H1 (cell line): ENCODE data around the gene THYN1. TPM values are rescaled to one million over a fixed set of nuclear protein-coding genes. Genes with fewer than 3 reads are reported as not detected.

Experiments
- CTCF ChIA-PET: fragments of 300-600 bp; sonication (Branson Sonifier 250); formaldehyde crosslinking; loops from one replicate; lab custom pipeline; 2021; ENCODE audit not compliant: partially characterized antibody; lab: Charles Lee
- POLR2A ChIA-PET: fragments of 300-600 bp; sonication (Branson Sonifier 250); formaldehyde crosslinking; loops from one replicate; lab custom pipeline; 2021; ENCODE audit warnings: inconsistent platforms; ENCODE audit not compliant: partially characterized antibody; lab: Charles Lee
- DNase-seq, 2 experiments: peaks; one replicate each; pipeline versions ENCODE4 v3.0.0 to v3.0.0-alpha.2; 2010 to 2022; ENCODE audit warnings: low spot score in 2 of 2, low read depth in 1 of 2, mixed read lengths in 1 of 2
- FAIRE-seq: peaks from 2 replicates; lab custom pipeline; 2011; peaks lifted over from hg19 to GRCh38; lab: Jason Lieb, UNC
- H2AFZ ChIP-seq: 2 replicates; pipeline ENCODE4 v1.8.1; 2012; ENCODE audit warnings: low read length, inconsistent platforms
- H2AK5ac ChIP-seq: 2 replicates; pipeline ENCODE4 v1.6.1; 2013; ENCODE audit warnings: low read depth, low read length
- H2BK120ac ChIP-seq: replicated peaks from 2 replicates; pipeline ENCODE3; 2013; ENCODE audit warnings: low read depth, low read length, inconsistent platforms
- H2BK12ac ChIP-seq: 2 replicates; pipeline ENCODE4 v1.6.1; 2013; ENCODE audit warnings: low read depth, low read length
- H2BK15ac ChIP-seq: 2 replicates; pipeline ENCODE4 v1.6.1; 2013; ENCODE audit warnings: low read length
- H2BK20ac ChIP-seq: 2 replicates; pipeline ENCODE4 v1.6.1; 2013; ENCODE audit warnings: low read length
- H2BK5ac ChIP-seq: 2 replicates; pipeline ENCODE4 v1.6.1; 2013; ENCODE audit warnings: low read depth, low read length
- H3K14ac ChIP-seq: 2 replicates; pipeline ENCODE4 v1.6.1; 2013; ENCODE audit warnings: inconsistent platforms; ENCODE audit not compliant: insufficient read length
- H3K18ac ChIP-seq: 2 replicates; pipeline ENCODE4 v1.6.1; 2013; ENCODE audit warnings: low read length; ENCODE audit errors: extremely low read depth
- H3K23ac ChIP-seq: 2 replicates; pipeline ENCODE4 v1.6.1; 2013; ENCODE audit warnings: inconsistent platforms; ENCODE audit not compliant: insufficient read length
- H3K23me2 ChIP-seq: 2 replicates; pipeline ENCODE4 v1.6.1; 2013; ENCODE audit warnings: low read depth, low read length
- H3K27ac ChIP-seq: 2 replicates; pipeline ENCODE4 v1.6.1; 2011; ENCODE audit warnings: low read depth, low read length, inconsistent platforms
- H3K27me3 ChIP-seq, 4 experiments: replicated peaks in 1 of 4; 1 replicate in 1 of 4; 2 replicates in 3 of 4; pipeline versions ENCODE4 v1.6.1 to v1.8.1; 2011 to 2013; ENCODE audit warnings: low read length in 3 of 4, mild to moderate bottlenecking in 3 of 4, inconsistent platforms in 2 of 4, mixed read lengths in 2 of 4, moderate library complexity in 1 of 4; ENCODE audit not compliant: control insufficient read depth in 3 of 4, insufficient read depth in 3 of 4; ENCODE audit errors: extremely low read depth in 1 of 4
- H3K36me3 ChIP-seq, 4 experiments: 2 replicates each; pipeline versions ENCODE4 v1.6.1 to v1.8.1; 2011 to 2013; ENCODE audit warnings: mild to moderate bottlenecking in 4 of 4, low read length in 3 of 4, moderate library complexity in 2 of 4, control low read depth in 1 of 4, inconsistent platforms in 1 of 4; ENCODE audit not compliant: insufficient read depth in 4 of 4, control insufficient read depth in 2 of 4
- H3K4ac ChIP-seq: replicated peaks from 2 replicates; pipeline ENCODE3; 2013; ENCODE audit warnings: low read length, low read depth, mixed read lengths, inconsistent platforms; ENCODE audit not compliant: insufficient read length
- H3K4me1 ChIP-seq, 4 experiments: replicated peaks in 1 of 4; 1 replicate in 1 of 4; 2 replicates in 3 of 4; pipeline versions ENCODE4 v1.6.1 to v1.8.1; 2011 to 2013; ENCODE audit warnings: low read length in 3 of 4, inconsistent platforms in 2 of 4, mixed read lengths in 1 of 4; ENCODE audit not compliant: insufficient read depth in 4 of 4, control insufficient read depth in 3 of 4
- H3K4me2 ChIP-seq, 2 experiments: 2 replicates each; pipeline versions ENCODE4 v1.6.1 to v1.8.1; 2011 to 2013; ENCODE audit warnings: low read depth in 2 of 2, low read length in 2 of 2, control low read depth in 1 of 2, inconsistent platforms in 1 of 2, mild to moderate bottlenecking in 1 of 2; ENCODE audit not compliant: insufficient read depth in 1 of 2
- H3K4me3 ChIP-seq, 4 experiments: fragments of 200-600, 300-600 bp in 1 of 4; sonication (generic), shearing (Covaris generic), sonication (Bioruptor Twin) in 1 of 4; 2 replicates each; pipeline versions ENCODE4 v1.5.1 to v1.8.1; 2011 to 2016; ENCODE audit warnings: low read length in 4 of 4, low read depth in 3 of 4, control low read depth in 2 of 4, inconsistent platforms in 2 of 4, mild to moderate bottlenecking in 2 of 4, mixed read lengths in 1 of 4, moderate library complexity in 1 of 4; ENCODE audit not compliant: insufficient read depth in 2 of 4; ENCODE audit errors: extremely low read depth in 1 of 4
- H3K56ac ChIP-seq: replicated peaks from 2 replicates; pipeline ENCODE3; 2013; ENCODE audit warnings: low read depth, mild to moderate bottlenecking, mixed read lengths, low read length, inconsistent platforms; ENCODE audit not compliant: insufficient read length
- H3K79me1 ChIP-seq: 2 replicates; pipeline ENCODE4 v1.6.1; 2013; ENCODE audit warnings: low read depth, low read length, control low read depth
- H3K79me2 ChIP-seq, 2 experiments: 2 replicates each; pipeline versions ENCODE4 v1.6.1 to v1.8.1; 2012 to 2013; ENCODE audit warnings: low read length in 2 of 2, mild to moderate bottlenecking in 2 of 2, inconsistent platforms in 1 of 2; ENCODE audit not compliant: insufficient read depth in 2 of 2, control insufficient read depth in 1 of 2
- H3K9ac ChIP-seq, 4 experiments: replicated peaks in 1 of 4; 1 replicate in 1 of 4; 2 replicates in 3 of 4; pipeline versions ENCODE4 v1.6.1 to v1.8.1; 2011 to 2013; ENCODE audit warnings: low read depth in 3 of 4, low read length in 3 of 4, control low read depth in 2 of 4, mild to moderate bottlenecking in 2 of 4, moderate library complexity in 2 of 4, inconsistent platforms in 1 of 4; ENCODE audit errors: extremely low read depth in 1 of 4
- H3K9me3 ChIP-seq, 2 experiments: 2 replicates each; pipeline versions ENCODE4 v1.6.1 to v1.8.1; 2012 to 2013; ENCODE audit warnings: mild to moderate bottlenecking in 2 of 2, moderate library complexity in 2 of 2, control low read depth in 1 of 2, inconsistent platforms in 1 of 2, low read depth in 1 of 2, low read length in 1 of 2, mixed read lengths in 1 of 2; ENCODE audit not compliant: insufficient read depth in 2 of 2
- H4K20me1 ChIP-seq, 2 experiments: replicated peaks in 1 of 2; 2 replicates each; pipeline versions ENCODE3 to v1.8.1; 2011 to 2013; ENCODE audit warnings: inconsistent platforms in 2 of 2, low read length in 2 of 2, mild to moderate bottlenecking in 1 of 2; ENCODE audit not compliant: insufficient read depth in 2 of 2, control insufficient read depth in 1 of 2
- H4K5ac ChIP-seq: 2 replicates; pipeline ENCODE4 v1.6.1; 2013; ENCODE audit warnings: low read length, low read depth, mixed read lengths, inconsistent platforms; ENCODE audit not compliant: insufficient read length
- H4K8ac ChIP-seq: 2 replicates; pipeline ENCODE4 v1.8.0; 2013; ENCODE audit warnings: mild to moderate bottlenecking, moderate library complexity, low read length, inconsistent platforms; ENCODE audit not compliant: insufficient read depth; ENCODE audit errors: extremely low read depth
- H4K91ac ChIP-seq: replicated peaks from 2 replicates; pipeline ENCODE3; 2013; ENCODE audit warnings: low read length, mixed read lengths, inconsistent platforms; ENCODE audit not compliant: insufficient read length
- ATF2 ChIP-seq: IDR thresholded peaks from 2 replicates; pipeline ENCODE4 v1.6.1; 2012; ENCODE audit warnings: low read length, inconsistent platforms
- CHD1 ChIP-seq: IDR thresholded peaks from 2 replicates; pipeline ENCODE4 v1.6.1; 2012; ENCODE audit warnings: low read depth, low read length, improper control_type of control experiment
- EP300 ChIP-seq, 2 experiments: IDR thresholded peaks; 1 replicate in 1 of 2; 2 replicates in 1 of 2; pipeline ENCODE4 v1.6.1; 2011 to 2012; ENCODE audit warnings: low read depth in 2 of 2, low read length in 2 of 2, mild to moderate bottlenecking in 2 of 2, borderline replicate concordance in 1 of 2, inconsistent platforms in 1 of 2, moderate library complexity in 1 of 2
- KDM1A ChIP-seq: fragments of 200-600, 300-600 bp; sonication (generic); IDR thresholded peaks from 2 replicates; pipeline ENCODE4 v1.7.1; 2016; ENCODE audit warnings: mild to moderate bottlenecking, low read length, borderline replicate concordance
- KDM5A ChIP-seq: fragments of 200-600 bp; IDR thresholded peaks from 2 replicates; pipeline ENCODE4 v1.7.1; 2012; ENCODE audit warnings: mild to moderate bottlenecking, low read length, inconsistent platforms, mixed read lengths
- MAX ChIP-seq: IDR thresholded peaks from 2 replicates; pipeline ENCODE4 v1.6.1; 2012; ENCODE audit warnings: inconsistent platforms
- NRF1 ChIP-seq: IDR thresholded peaks from 2 replicates; pipeline ENCODE4 v1.6.1; 2011; ENCODE audit warnings: mild to moderate bottlenecking, low read depth, low read length, improper control_type of control experiment
- SIN3A ChIP-seq, 2 experiments: IDR thresholded peaks in 1 of 2; conservative IDR thresholded peaks in 1 of 2; 2 replicates each; pipeline ENCODE4 v1.6.1; 2011 to 2012; ENCODE audit warnings: low read length in 2 of 2, improper control_type of control experiment in 1 of 2, low read depth in 1 of 2, mild to moderate bottlenecking in 1 of 2
- TBP ChIP-seq: IDR thresholded peaks from 2 replicates; pipeline ENCODE4 v1.6.1; 2011; ENCODE audit warnings: low read depth, low read length, improper control_type of control experiment
- WGBS, 2 experiments: shearing (Covaris generic) in 1 of 2; methylation state at CpG; one replicate each; pipeline versions ENCODE4 v1.1.6 to v1.1.7; 2013 to 2015; ENCODE audit warnings: low lambda C conversion rate in 2 of 2, mixed read lengths in 2 of 2, inconsistent platforms in 1 of 2, low coverage in 1 of 2, missing lambda C conversion rate in 1 of 2; ENCODE audit not compliant: insufficient replicate concordance in 2 of 2, insufficient coverage in 1 of 2, insufficient read length in 1 of 2; ENCODE audit errors: extremely low coverage in 1 of 2, missing lambda C conversion rate in 1 of 2; 5-methylcytosine and 5-hydroxymethylcytosine counted together
- polyA plus RNA-seq, 7 experiments: library from polyadenylated mRNA; depleted of rRNA in 3 of 7; stranded (reverse) in 5 of 7; unstranded in 2 of 7; fragments of >200 nt in 5 of 7; fragments of 200-250 nt in 2 of 7; gene quantifications; 1 replicate in 5 of 7; 2 replicates in 1 of 7; 4 replicates in 1 of 7; pipeline versions ENCODE4 v1.2.1 to v1.2.3, GENCODE V29; 2011 to 2013; ENCODE audit warnings: missing spikeins in 2 of 7, mixed read lengths in 2 of 7
- total RNA-seq: library from RNA; stranded (reverse); fragmentation: NEBNext Ultra II Directional; extraction: Animal tissue kit (Norgen Biotek cat#: 25700); gene quantifications from 2 replicates; pipeline ENCODE4 v1.2.1, GENCODE V29; 2021

The THYN1 gene
- total and polyA plus RNA-seq, 2 of the 8 experiments (the other 6 are each of a cell fraction or from before 2014, with no cell fraction given) = 77.3 to 95.1 TPM

GRCh38 chr11:134283461-134284230 is 30.5 kb upstream of the THYN1 start:
- Histone ChIP-seq H3K4me1 (peaks cover 0 to 3% (median 0%) of the 10 kb centered on the region in 4 experiments; a peak in 1 of 7 replicates), H2BK5ac (no peak overlapping the region), H4K8ac (no peak overlapping the region), H3K9me3 (no peaks in the 10 kb centered on the region), H3K36me3 (peaks cover 0 to 17% (median 9%) of the 10 kb centered on the region in 4 experiments; a peak in 6 of 8 replicates), H2BK12ac (no peak overlapping the region), H3K4ac (no peak overlapping the region), H3K23ac (no peak overlapping the region), H3K27me3 (no peaks in the 10 kb centered on the region), H4K91ac (no peak overlapping the region), H4K20me1 (no peaks in the 10 kb centered on the region), H2BK20ac (no peak overlapping the region), H3K23me2 (no peaks in the 10 kb centered on the region), H3K18ac (no peak overlapping the region), H3K4me3 (no peak overlapping the region), H3K79me2 (peaks cover 0 to 5% of the 10 kb centered on the region in 2 experiments; a peak in 1 of 4 replicates), H3K27ac (no peak overlapping the region), H3K14ac (no peak overlapping the region), H3K9ac (no peak overlapping the region), H2AK5ac (no peak overlapping the region), H4K5ac (no peak overlapping the region), H2AFZ (no peak overlapping the region), H2BK15ac (no peak overlapping the region), H3K56ac (no peak overlapping the region), H2BK120ac (no peak overlapping the region), H3K79me1 (no peaks in the 10 kb centered on the region), H3K4me2 (no peak overlapping the region)
- WGBS, 2 experiments = 95% methylated on average over 16 of the region's 16 CpGs; no CpG with 5 or more reads in 1 of the 2 experiments
- ChIA-PET CTCF (interaction anchor here (0.7 to 1.9 kb wide), 4 partner anchors 10 to 27 kb away, joined by 3 to 5 read pairs (median 5); no protein-coding TSS in a partner anchor), POLR2A (interaction anchor here (1.4 kb wide), 1 partner anchor 15 kb away, joined by 3 read pairs; no protein-coding TSS in a partner anchor)
- DNase-seq (no peak), FAIRE-seq (no peak)
- no peak for TF ChIP-seq EP300 (IDR thresholded peaks at IDR 0.05; ENCODE audit: borderline replicate concordance in 1 of 2, low read depth in 2 of 2, low read length in 2 of 2)
- TF ChIP-seq SIN3A (conservative IDR thresholded peaks at IDR 0.05 in 1 of 2, IDR thresholded peaks at IDR 0.05 in 1 of 2; ENCODE audit: low read depth in 1 of 2, low read length in 2 of 2) = no peak
- no peak for TF ChIP-seq KDM5A
- no peak for TF ChIP-seq KDM1A
- no peak for TF ChIP-seq MAX
- TF ChIP-seq CHD1 = no peak
- no peak for TF ChIP-seq ATF2
- no peak for TF ChIP-seq TBP
- TF ChIP-seq NRF1 = no peak
